Neural cell (in vitro differentiated cells): ENCODE results near the gene PFDN5. TPM values are rescaled to one million over a fixed set of nuclear protein-coding genes. Genes with fewer than 3 reads are reported as not detected.

Source experiments
- H2AFZ ChIP-seq: fragments of 200-600, 300-800 bp; sonication (generic), shearing (Covaris generic); 2 replicates; pipeline ENCODE4 v1.6.0; 2014; ENCODE audit warnings: low read depth, mild to moderate bottlenecking, antibody characterized with exemption, low read length, moderate library complexity
- H3F3A ChIP-seq: fragments of 200-600 bp; shearing (Covaris generic); 2 replicates; pipeline ENCODE4 v1.6.1; 2016; ENCODE audit warnings: mild to moderate bottlenecking, moderate library complexity, mixed read lengths, antibody characterized with exemption, low read length; ENCODE audit not compliant: insufficient read depth, poor library complexity, severe bottlenecking
- H3K27ac ChIP-seq: fragments of 200-600, 300-800 bp; sonication (generic), shearing (Covaris generic); 2 replicates; pipeline ENCODE4 v1.5.1; 2014; ENCODE audit warnings: mild to moderate bottlenecking, low read length, moderate library complexity
- H3K27me3 ChIP-seq: fragments of 300-800, 200-600 bp; sonication (generic), shearing (Covaris generic); 2 replicates; pipeline ENCODE4 v1.6.0; 2014; ENCODE audit warnings: mild to moderate bottlenecking, low read depth, low read length, moderate library complexity; ENCODE audit not compliant: insufficient read depth
- H3K36me3 ChIP-seq: fragments of 300-800, 200-600 bp; sonication (generic), shearing (Covaris generic); 2 replicates; pipeline ENCODE4 v1.5.1; 2014; ENCODE audit warnings: mild to moderate bottlenecking, antibody characterized with exemption, low read length, moderate library complexity; ENCODE audit not compliant: insufficient read depth
- H3K4me2 ChIP-seq: fragments of 300-800, 200-600 bp; sonication (generic), shearing (Covaris generic); 2 replicates; pipeline ENCODE4 v1.6.0; 2014; ENCODE audit warnings: mild to moderate bottlenecking, low read length
- H3K4me3 ChIP-seq: fragments of 300-800, 200-600 bp; sonication (generic), shearing (Covaris generic); 2 replicates; pipeline ENCODE4 v1.5.1; 2014; ENCODE audit warnings: mild to moderate bottlenecking, low read length, moderate library complexity
- H3K79me2 ChIP-seq: fragments of 200-600 bp; shearing (Covaris generic); replicated peaks from 2 replicates; pipeline ENCODE4 v1.6.0; 2014; ENCODE audit warnings: mild to moderate bottlenecking, low read length, moderate library complexity; ENCODE audit not compliant: insufficient read depth
- H3K9ac ChIP-seq: fragments of 300-800, 200-600 bp; sonication (generic), shearing (Covaris generic); 2 replicates; pipeline ENCODE4 v1.6.1; 2016; ENCODE audit warnings: mild to moderate bottlenecking, low read length, mixed read lengths
- H3K9me2 ChIP-seq: fragments of 200-600 bp; shearing (Covaris generic); 2 replicates; pipeline ENCODE4 v1.6.1; 2016; ENCODE audit warnings: mild to moderate bottlenecking, low read length, mixed read lengths; ENCODE audit not compliant: insufficient read depth
- H3K9me3 ChIP-seq: fragments of 200-600, 300-800 bp; sonication (generic), shearing (Covaris generic); 2 replicates; pipeline ENCODE4 v1.6.1; 2016; ENCODE audit warnings: mild to moderate bottlenecking, mixed run types, low read length, moderate library complexity, mixed read lengths
- H4K20me1 ChIP-seq: fragments of 200-600 bp; shearing (Covaris generic); 2 replicates; pipeline ENCODE4 v1.6.1; 2016; ENCODE audit warnings: mild to moderate bottlenecking, mixed run types; ENCODE audit not compliant: insufficient read depth
- EP300 ChIP-seq: fragments of 450-650 bp; conservative IDR thresholded peaks from 2 replicates; pipeline ENCODE4 v1.6.1; 2014; ENCODE audit warnings: antibody characterized with exemption, mild to moderate bottlenecking, moderate library complexity; ENCODE audit not compliant: poor library complexity, severe bottlenecking
- EZH2 ChIP-seq: fragments of 200-600, 300-800 bp; shearing (Covaris generic), sonication (generic); IDR thresholded peaks from 2 replicates; pipeline ENCODE4 v1.6.1; 2014; ENCODE audit warnings: antibody characterized with exemption, low read length, borderline replicate concordance, mild to moderate bottlenecking; ENCODE audit not compliant: insufficient read depth, poor library complexity, severe bottlenecking
- MXI1 ChIP-seq: fragments of 450-650 bp; conservative IDR thresholded peaks from 2 replicates; pipeline ENCODE4 v1.6.1; 2014; ENCODE audit warnings: antibody characterized with exemption, mild to moderate bottlenecking; ENCODE audit not compliant: poor library complexity, severe bottlenecking
- POLR2AphosphoS5 ChIP-seq: IDR thresholded peaks from 2 replicates; pipeline ENCODE4 v1.6.1; 2012
- RAD21 ChIP-seq: fragments of 450-650 bp; conservative IDR thresholded peaks from 2 replicates; pipeline ENCODE4 v1.6.1; 2014; ENCODE audit warnings: antibody characterized with exemption, mild to moderate bottlenecking, moderate library complexity
- REST ChIP-seq: IDR thresholded peaks from 2 replicates; pipeline ENCODE4 v1.6.1; 2012; ENCODE audit warnings: borderline replicate concordance
- SMC3 ChIP-seq: fragments of 450-650 bp; conservative IDR thresholded peaks from 2 replicates; pipeline ENCODE4 v1.6.1; 2014; ENCODE audit warnings: antibody characterized with exemption, mild to moderate bottlenecking, moderate library complexity; ENCODE audit not compliant: poor library complexity
- TAF1 ChIP-seq: IDR thresholded peaks from 2 replicates; pipeline ENCODE4 v1.6.1; 2012; ENCODE audit warnings: low read depth
- polyA plus RNA-seq: library from polyadenylated mRNA; depleted of rRNA; stranded (reverse); fragments of >200 nt; gene quantifications from 2 replicates; pipeline ENCODE4 v1.2.3, GENCODE V29; 2014
- TF ChIP-seq, protein P1 (sequence below): fragments of 450-650 bp; IDR thresholded peaks from 2 replicates; pipeline ENCODE4 v1.5.1; 2014; ENCODE audit warnings: antibody characterized with exemption, mild to moderate bottlenecking, moderate library complexity; ENCODE audit not compliant: poor library complexity, severe bottlenecking

PFDN5 gene
- polyA plus RNA-seq, 1 donor from 2014 or later, result 1,383 TPM

DNA sequence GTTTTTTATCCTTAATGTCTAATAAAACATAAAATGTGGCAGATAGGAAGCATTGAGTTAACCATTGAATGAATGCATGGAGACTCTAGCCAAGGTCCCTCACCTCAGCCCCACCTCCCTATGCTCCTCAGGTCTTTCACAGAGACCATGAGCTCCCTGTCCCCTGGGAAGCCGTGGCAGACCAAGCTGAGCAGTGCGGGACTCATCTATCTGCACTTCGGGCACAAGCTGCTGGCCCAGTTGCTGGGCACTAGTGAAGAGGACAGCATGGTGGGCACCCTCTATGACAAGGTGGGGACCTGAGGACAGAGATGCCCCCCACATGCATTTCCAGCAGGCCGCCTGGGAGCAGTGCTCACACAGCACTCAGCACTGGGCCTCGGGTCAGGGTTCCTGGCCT lies 7.6 kb downstream of the PFDN5 start:
- Histone ChIP-seq H3F3A (no peaks in the 10 kb centered on the region), H3K27me3 (no peaks in the 10 kb centered on the region), H3K4me2 (no peak overlapping the region), H3K27ac (no peak overlapping the region), H4K20me1 (no peaks in the 10 kb centered on the region), H3K36me3 (no peaks in the 10 kb centered on the region), H3K9me2 (no peaks in the 10 kb centered on the region), H3K4me3 (no peak overlapping the region), H3K9me3 (no peaks in the 10 kb centered on the region), H3K79me2 (peaks cover 17% of the 10 kb centered on the region), H3K9ac (no peak overlapping the region), H2AFZ (no peak overlapping the region)
- TF ChIP-seq MXI1 (no peak), SMC3 (no peak), EP300 (no peak), POLR2AphosphoS5 (no peak), REST (no peak), TAF1 (no peak), RAD21 (no peak), EZH2 (no peak)
- TF ChIP-seq, protein P1, sequence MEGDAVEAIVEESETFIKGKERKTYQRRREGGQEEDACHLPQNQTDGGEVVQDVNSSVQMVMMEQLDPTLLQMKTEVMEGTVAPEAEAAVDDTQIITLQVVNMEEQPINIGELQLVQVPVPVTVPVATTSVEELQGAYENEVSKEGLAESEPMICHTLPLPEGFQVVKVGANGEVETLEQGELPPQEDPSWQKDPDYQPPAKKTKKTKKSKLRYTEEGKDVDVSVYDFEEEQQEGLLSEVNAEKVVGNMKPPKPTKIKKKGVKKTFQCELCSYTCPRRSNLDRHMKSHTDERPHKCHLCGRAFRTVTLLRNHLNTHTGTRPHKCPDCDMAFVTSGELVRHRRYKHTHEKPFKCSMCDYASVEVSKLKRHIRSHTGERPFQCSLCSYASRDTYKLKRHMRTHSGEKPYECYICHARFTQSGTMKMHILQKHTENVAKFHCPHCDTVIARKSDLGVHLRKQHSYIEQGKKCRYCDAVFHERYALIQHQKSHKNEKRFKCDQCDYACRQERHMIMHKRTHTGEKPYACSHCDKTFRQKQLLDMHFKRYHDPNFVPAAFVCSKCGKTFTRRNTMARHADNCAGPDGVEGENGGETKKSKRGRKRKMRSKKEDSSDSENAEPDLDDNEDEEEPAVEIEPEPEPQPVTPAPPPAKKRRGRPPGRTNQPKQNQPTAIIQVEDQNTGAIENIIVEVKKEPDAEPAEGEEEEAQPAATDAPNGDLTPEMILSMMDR, result no peak

DNA sequence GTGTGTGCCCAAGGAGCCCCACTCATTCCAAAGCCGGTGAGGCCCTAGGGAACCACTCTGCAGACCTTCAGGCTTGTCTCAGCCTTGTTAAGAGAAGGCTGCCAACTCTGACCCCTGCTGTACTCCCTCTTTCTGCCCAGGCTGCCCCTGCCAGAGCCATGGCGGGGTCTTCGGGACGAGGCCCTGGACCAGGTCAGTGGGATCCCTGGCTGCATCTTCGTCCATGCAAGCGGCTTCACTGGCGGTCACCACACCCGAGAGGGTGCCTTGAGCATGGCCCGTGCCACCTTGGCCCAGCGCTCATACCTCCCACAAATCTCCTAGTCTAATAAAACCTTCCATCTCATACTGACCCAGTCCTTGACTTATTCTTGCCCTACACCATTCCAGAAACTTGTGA lies 11.5 kb downstream of the PFDN5 start:
- TF ChIP-seq MXI1, result no peak
- no peak for TF ChIP-seq RAD21
- no peak for TF ChIP-seq SMC3
- TF ChIP-seq POLR2AphosphoS5, result no peak
- no peak for TF ChIP-seq EZH2
- TF ChIP-seq, protein P1, result no peak
- no peak for TF ChIP-seq REST
- no peak for TF ChIP-seq EP300
- TF ChIP-seq TAF1, result no peak
- Histone ChIP-seq H3K9me2 (no peaks in the 10 kb centered on the region), H3K4me3 (no peak overlapping the region), H3K27ac (no peak overlapping the region), H2AFZ (no peak overlapping the region), H3K9ac (no peak overlapping the region), H3K9me3 (no peaks in the 10 kb centered on the region), H4K20me1 (no peaks in the 10 kb centered on the region), H3K27me3 (no peaks in the 10 kb centered on the region), H3F3A (no peaks in the 10 kb centered on the region), H3K36me3 (no peaks in the 10 kb centered on the region), H3K79me2 (peaks cover 4% of the 10 kb centered on the region), H3K4me2 (no peak overlapping the region)
